22Rv1 (cell line): ENCODE results near the gene PEAR1.

ENCODE experiments used
- H3K27ac ChIP-seq: fragments of 450-650 bp; 2 replicates; pipeline ENCODE4 v1.5.1; 2017
- ZFX ChIP-seq: fragments of 450-650 bp; IDR thresholded peaks from 2 replicates; pipeline ENCODE4 v1.6.1; 2017; ENCODE audit warnings: antibody characterized with exemption, borderline replicate concordance
- TF ChIP-seq, protein P1 (sequence below): fragments of 450-650 bp; IDR thresholded peaks from 2 replicates; pipeline ENCODE4 v1.5.1; 2017; ENCODE audit warnings: mild to moderate bottlenecking

PEAR1 gene

DNA sequence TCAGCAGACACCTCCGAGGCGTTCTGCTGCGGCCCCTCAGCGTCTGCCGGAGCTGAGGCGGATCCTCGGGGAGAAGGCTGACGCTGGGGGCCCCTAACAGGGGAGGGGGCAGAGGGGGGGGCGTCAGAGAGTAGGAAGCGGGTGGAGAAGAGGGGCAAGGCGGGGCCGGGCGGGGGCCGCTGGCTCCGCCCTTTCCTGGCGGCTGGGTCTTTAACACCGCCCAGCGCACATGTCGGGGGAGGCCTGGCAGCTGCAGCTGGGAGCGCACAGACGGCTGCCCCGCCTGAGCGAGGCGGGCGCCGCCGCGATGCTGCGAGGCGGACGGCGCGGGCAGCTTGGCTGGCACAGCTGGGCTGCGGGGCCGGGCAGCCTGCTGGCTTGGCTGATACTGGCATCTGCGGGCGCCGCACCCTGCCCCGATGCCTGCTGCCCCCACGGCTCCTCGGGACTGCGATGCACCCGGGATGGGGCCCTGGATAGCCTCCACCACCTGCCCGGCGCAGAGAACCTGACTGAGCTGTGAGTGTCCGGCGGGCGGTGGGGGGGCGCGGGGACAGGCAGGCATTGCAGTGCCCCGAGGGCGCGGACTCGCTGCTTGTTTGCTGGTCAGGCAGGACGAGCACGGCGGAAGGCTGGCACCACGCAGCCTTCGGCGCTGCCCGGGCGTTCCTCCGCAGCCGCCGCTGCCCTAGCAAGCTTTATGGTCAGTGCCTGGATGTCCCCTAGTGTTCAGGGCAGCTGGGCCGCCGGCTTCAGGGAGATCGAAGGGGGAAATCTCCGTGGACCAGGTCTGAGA lies 32.7 kb upstream of the PEAR1 start, which contains the start of gene NTRK1:
Gene NTRK1, plus strand, starts transcription at position 238 of the 796 bp plus-strand sequence. Its CDS starts 70 bp downstream, at position 308.
- H3K27ac ChIP-seq = no peak within 1 kb of the TSS
- TF ChIP-seq ZFX = no peak
- TF ChIP-seq, protein P1, sequence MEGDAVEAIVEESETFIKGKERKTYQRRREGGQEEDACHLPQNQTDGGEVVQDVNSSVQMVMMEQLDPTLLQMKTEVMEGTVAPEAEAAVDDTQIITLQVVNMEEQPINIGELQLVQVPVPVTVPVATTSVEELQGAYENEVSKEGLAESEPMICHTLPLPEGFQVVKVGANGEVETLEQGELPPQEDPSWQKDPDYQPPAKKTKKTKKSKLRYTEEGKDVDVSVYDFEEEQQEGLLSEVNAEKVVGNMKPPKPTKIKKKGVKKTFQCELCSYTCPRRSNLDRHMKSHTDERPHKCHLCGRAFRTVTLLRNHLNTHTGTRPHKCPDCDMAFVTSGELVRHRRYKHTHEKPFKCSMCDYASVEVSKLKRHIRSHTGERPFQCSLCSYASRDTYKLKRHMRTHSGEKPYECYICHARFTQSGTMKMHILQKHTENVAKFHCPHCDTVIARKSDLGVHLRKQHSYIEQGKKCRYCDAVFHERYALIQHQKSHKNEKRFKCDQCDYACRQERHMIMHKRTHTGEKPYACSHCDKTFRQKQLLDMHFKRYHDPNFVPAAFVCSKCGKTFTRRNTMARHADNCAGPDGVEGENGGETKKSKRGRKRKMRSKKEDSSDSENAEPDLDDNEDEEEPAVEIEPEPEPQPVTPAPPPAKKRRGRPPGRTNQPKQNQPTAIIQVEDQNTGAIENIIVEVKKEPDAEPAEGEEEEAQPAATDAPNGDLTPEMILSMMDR = no peak

GRCh38 chr1:156862584-156862983 lies 30.9 kb upstream of the PEAR1 start:
- no peak overlapping the region for H3K27ac ChIP-seq
- no peak for TF ChIP-seq ZFX
- TF ChIP-seq, protein P1 = no peak

DNA sequence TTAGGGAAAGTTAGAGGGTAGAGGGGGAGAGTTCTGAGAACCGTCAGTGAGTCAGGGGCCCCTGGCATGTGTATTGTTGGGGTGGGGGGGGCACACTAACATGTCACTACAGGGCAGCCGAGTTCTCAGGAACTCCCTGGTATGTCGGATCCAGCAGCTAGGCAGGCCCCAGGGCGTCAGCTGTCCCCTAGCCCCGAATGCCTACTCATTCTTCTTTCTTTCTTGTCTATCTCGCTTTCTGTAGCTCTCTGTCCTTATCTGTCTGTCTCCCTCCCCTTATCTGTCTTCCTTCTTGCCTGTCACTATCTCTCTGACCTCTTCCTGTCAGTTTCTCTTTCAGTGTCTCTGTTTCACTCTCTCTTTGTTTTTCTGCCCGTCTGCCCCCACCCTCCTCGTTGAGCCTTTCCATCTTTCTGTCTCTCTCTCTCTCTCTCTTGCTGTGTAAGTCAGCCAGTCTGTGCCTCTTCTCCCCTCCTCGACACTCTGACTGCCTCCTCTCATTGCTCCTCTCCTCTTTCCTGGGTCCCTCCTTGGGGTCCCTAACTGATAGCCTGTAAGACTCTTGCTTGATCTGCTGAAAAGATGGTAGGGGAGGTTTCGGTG lies 30.4 kb upstream of the PEAR1 start:
- H3K27ac ChIP-seq = no peak overlapping the region
- TF ChIP-seq, protein P1 = no peak
- no peak for TF ChIP-seq ZFX

DNA sequence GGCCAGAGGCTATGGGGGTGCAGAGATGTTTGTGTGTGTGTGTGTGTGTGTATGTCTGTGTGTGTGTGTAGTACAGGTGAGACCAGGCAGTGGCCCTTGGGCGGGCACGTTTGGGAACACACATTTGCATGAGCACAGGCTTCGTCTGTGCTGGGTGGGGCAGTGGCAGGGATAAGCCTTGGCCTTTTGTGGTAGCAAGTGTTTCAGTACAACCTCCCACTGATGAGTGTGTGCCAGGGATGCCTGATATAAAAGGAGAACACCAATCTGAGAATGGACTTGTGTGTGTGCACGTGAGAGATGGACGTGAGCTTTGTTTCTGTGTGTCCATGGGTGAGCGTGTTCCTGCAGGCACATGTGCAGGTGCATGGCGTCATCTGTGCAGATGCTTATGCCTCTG lies 29.9 kb upstream of the PEAR1 start:
- H3K27ac ChIP-seq = no peak overlapping the region
- TF ChIP-seq ZFX = no peak
- TF ChIP-seq, protein P1 = no peak

DNA sequence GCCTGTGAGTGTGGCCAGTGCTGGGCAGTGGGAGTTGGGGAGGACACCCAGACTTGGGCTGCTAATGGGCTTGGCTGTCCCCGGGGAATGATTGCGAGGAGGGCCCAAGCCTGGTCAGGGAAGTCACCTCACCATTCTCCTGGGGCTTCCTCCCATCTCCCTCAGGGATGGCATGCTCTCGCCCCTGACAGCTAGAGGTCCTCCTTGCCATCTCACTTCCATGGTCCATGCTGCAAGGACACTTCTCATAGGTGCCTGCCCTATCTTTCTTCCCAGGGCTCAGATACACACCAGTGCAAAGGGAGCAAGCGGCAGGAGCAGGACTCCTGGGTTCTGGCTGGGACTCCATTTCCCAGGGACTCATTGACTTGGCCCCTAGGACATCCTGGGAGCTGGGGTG lies 28.7 kb upstream of the PEAR1 start:
- H3K27ac ChIP-seq = no peak overlapping the region
- TF ChIP-seq, protein P1 = no peak
- TF ChIP-seq ZFX = no peak

DNA sequence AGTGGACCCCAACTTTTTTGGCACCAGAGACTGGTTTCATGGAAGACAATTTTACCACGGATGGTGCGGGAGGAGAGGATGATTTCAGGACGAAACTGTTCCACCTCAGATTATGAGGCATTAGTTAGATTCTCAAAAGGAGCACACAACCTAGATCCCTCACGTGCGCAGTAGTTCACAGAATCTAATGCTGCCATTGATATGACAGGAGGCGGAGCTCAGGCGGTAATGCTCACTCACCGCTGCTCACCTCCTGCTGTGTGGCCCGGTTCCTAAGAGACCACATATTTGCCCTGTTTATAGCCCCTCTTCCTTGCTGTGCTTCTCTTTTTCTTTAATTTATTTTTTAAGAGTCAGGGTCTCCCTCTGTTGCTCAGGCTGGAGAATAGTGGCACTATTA lies 28.3 kb upstream of the PEAR1 start:
- no peak for TF ChIP-seq ZFX
- TF ChIP-seq, protein P1 = no peak
- no peak overlapping the region for H3K27ac ChIP-seq

GRCh38 chr1:156865865-156866248 lies 27.7 kb upstream of the PEAR1 start:
- TF ChIP-seq, protein P1 = no peak
- H3K27ac ChIP-seq = no peak overlapping the region
